Hematopoietic multipotent progenitor cell treated with erythropoietin and hydrocortisone succinate and interleukin-3 and kit ligand, for 15 days (in vitro differentiated cells): ENCODE data around the gene NSUN2.
"Not testable (repeated sequence)": the region's sequence is repeated elsewhere in the genome, so short reads cannot be mapped to it uniquely, and the experiment has no call there.

Experiments
- DNase-seq: peaks from one replicate; pipeline ENCODE4 v3.0.0-alpha.2; 2015; ENCODE audit warnings: low spot score

The NSUN2 gene

GRCh38 chr5:6632888-6633468 is at the start of gene NSUN2, which contains the start of gene SRD5A1:
Gene NSUN2, minus strand, starts transcription at chr5:6633044. Its CDS starts 65 bp downstream, at chr5:6632979.
Gene SRD5A1, plus strand, starts transcription at chr5:6633440. Its CDS starts 137 bp downstream, at chr5:6633577.
- peak; percentile 94 for DNase-seq

GRCh38 chr5:6682239-6682638 is 49.4 kb upstream of the NSUN2 start:
- no peak for DNase-seq

DNA sequence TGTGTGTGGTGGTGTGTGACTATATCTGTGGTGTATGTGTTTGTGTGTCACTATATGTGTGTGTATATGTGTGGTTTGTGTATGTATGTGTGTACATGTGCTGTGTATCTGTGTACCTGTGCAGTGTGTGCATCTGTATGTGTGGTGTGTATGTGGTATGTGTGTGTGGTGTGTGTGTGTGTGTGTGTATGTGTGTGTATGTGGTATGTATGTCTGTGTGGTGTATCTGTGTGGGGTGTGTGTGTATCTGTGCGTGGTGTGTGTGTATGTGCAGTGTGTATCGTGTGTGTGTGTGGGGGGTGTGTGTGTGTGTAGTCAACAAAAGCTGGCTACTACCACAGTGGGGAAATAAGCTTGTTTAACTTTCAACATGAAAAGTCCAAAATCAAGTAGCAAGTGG is 48.8 kb upstream of the NSUN2 start:
- no peak for DNase-seq

- no peak for DNase-seq
Measured at GRCh38 chr5:6680922-6681321, 48.1 kb upstream of the NSUN2 start.

GRCh38 chr5:6678385-6678784 is 45.5 kb upstream of the NSUN2 start:
- no peak for DNase-seq

GRCh38 chr5:6676702-6677101 is 43.9 kb upstream of the NSUN2 start:
- no peak for DNase-seq

DNA sequence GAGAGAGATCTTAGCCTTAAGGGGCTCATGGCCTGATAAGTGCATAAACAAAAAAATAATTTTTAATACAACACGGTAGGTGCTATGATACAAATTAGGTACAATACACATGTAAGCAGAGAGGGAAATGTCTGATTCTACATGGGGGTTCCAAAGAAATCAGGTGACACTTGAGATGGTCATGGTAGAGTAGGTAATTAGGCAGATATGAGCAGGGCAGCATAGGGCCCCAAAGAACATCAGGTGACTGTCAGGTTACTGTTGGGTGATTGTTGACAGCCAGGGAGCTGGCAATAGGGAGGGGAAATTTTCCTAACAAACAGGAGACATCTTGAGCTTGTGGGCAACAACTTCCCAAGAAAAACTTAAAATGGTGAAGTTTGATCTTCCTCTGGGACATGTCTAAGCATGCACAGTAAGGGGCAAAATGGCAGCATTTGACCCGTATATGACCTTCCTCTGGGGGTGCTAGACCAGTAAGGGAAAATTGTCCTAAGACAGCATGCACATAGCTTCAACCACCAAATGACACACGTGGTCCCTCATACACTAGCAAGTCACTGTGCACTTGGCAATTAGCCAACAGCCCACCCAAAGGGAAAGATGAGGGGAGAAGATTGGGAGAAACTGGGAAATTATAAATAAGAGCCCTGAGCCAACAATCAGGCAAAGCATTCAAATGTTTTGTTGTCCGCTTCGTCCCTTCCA is 43.1 kb upstream of the NSUN2 start:
- no peak for DNase-seq

DNA sequence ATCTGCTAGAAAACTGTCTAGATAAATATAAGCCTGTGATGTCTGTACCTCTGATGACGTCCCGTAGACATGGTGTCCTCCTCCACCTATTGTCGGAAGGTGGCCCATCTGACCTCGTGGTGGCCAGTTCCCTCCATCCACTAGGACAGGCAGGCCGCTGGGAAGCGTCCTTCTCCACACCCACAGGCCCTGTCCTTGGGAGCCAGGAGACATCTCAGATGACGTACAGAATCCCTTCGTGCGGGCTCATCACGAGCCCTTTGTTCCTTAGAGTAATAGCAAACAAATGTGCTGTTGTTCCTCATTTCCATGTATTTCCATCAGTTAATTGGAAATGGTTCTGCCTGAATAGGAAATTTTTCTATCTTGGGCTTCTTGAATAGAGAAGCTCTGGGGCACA is 42.0 kb upstream of the NSUN2 start:
- no peak for DNase-seq

DNA sequence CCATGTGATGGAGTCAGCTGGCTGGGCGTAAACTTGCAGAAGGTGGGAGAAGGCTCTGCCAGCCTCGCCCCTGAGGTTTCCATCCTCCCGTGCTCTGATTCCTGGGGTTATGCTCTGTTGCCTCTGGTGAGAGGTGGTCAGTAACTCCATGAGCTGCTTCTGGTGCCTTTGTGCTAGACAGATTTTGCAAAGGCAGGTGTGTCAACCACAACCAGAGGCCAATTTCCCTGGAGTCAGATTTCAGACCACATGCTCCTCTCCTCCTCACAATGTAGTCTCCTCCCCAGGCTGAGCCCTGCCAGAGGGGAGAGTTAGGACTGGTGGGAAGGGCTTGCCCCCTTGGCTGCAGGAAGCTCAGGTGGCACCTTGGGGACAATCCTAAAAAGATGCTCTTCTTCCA is 41.6 kb upstream of the NSUN2 start:
- DNase-seq: no peak

GRCh38 chr5:6673963-6674362 is 41.1 kb upstream of the NSUN2 start:
- no peak for DNase-seq

DNA sequence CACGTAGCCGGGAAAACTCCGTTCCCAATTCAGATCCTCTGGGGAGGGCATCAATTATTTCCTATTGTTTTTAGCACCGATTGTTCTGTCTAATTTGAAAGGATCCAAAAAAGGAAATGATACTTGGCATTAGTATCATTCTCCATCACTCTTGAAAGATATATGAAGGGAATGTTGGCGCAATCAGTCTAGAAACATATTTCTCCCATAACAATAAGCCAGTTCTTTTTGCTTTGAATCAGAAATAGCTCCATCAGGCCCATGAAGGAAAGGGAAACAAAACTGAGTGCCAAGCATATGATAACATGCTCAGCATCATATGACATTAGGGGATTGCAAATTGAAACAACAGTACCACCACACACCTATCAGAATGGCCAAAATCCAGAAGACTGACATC is 40.2 kb upstream of the NSUN2 start:
- no peak for DNase-seq

GRCh38 chr5:6668717-6669116 is 35.9 kb upstream of the NSUN2 start:
- DNase-seq: not testable (repeated sequence)

DNA sequence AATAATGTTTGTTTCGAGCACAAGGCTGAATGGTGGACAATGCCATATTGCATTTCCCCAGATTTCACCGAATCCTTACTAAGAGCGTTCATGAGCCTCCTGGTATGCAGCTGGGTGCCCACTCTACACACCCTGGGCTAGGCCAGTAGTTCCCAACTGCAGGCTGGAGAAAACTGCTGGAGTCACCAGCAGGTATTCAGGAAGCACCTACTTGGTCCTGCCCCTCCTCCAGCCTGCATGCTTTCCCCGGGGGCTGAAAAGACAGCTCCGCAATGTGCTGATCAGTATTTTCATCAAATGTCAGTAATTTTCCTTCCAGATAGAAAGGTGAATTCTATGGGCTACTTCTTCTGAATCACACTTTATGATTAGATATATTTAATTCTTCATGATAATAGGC is 34.8 kb upstream of the NSUN2 start:
- no peak for DNase-seq

DNA sequence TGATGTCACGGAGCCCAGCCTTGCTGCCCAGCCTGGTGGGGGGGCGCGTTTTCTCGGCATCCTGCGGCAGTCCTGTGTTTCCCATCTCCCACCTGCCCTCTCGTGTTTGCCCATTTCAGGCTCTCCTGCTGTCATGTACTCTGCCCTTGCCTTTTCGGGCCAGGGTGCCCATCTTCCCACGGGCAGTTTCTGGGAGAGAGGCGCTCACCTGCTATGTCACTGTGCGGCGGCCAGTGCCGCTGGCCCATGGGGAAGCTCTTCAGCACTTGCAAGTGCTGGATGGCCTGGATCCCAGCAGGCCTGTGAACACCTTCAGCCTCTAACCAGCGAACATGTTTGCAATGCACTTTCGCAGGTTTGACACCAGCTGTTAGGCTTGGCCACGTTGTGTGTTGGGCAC is 33.9 kb upstream of the NSUN2 start:
- DNase-seq: no peak

GRCh38 chr5:6660688-6661087 is 27.8 kb upstream of the NSUN2 start:
- no peak for DNase-seq

DNA sequence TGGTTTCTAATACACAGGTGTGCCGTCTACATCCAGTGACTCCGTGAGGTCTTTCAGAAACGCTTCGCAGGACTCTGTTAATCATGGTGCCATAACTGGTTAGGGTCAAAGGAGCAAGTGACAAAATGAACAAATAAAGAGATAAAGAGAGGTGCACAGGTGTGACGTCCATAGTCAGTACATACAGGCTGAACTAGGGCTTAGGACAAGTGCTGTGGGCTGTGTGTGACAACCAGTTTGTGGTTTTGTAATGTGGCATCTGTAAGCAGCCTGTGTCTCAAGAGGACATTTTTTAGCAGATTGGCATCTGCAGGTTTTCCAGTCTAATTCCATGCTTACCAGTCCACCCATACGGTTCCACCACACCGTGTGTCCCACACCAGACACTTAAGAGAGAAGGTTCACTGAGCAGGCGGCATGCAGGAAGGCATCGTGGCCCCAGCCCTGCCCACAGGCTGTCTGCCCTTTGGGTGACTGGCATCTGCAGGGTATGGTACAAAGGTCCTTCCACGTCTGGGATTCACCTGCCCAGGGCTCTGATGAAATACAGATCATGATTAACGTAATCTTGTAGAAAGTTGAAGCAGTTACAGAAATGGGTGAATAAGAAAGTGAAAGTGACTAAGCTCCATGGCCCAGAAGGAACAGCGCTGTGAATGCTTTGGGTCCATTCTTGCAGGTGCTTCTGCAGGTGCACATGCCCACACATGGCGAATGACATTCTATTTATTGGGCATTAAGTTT is 27.3 kb upstream of the NSUN2 start:
- DNase-seq: no peak

GRCh38 chr5:6656680-6657079 is 23.8 kb upstream of the NSUN2 start:
- DNase-seq: no peak

- DNase-seq: no peak
Measured at GRCh38 chr5:6655432-6655831, 22.6 kb upstream of the NSUN2 start.

DNA sequence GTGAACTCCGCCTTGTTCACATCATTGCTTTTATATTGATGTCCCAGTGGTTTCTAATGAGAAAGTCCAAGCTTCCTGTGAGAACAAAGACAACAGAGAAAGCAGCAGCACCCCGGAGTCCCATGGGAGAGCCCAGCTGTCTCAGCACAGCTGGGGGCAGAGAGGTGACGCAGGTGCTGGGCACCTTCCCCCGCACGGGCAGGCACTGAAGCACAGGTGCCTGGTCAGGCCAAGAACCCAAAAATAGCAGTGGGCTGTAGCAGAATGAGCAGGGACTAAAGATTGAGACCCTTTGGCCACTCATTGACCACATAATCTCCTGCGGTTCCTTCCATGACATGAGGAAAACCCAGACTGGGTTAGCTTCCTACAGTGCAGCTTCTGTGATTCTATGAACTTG is 19.2 kb upstream of the NSUN2 start:
- DNase-seq: no peak

- no peak for DNase-seq
Measured at GRCh38 chr5:6649681-6650080, 16.8 kb upstream of the NSUN2 start.

GRCh38 chr5:6649186-6649585 is 16.3 kb upstream of the NSUN2 start:
- DNase-seq: no peak

- DNase-seq: not testable (repeated sequence)
Measured at GRCh38 chr5:6645571-6646362, 12.9 kb upstream of the NSUN2 start.
